ENCODE data around the gene GRIK4. TPM values are rescaled to one million over a fixed set of nuclear protein-coding genes. Genes with fewer than 3 reads are reported as not detected.
A peak's percentile ranks its signal among the peaks of the same experiment; 100 is the strongest.

GRIK4 gene
- polyA plus RNA-seq, 1 of the 3 experiments (the other 2 are of a cell fraction): 0.03 TPM

GRCh38 chr11:120527111-120527761 is 15.7 kb downstream of the GRIK4 start:
- H3K4me3 ChIP-seq (ENCODE audit: low read depth in 2 of 2, low read length in 1 of 2): no peak overlapping the region
- H3K4me1 ChIP-seq (ENCODE audit: control insufficient read depth in 1 of 2, insufficient read depth in 2 of 2, low read depth in 1 of 2, low read length in 1 of 2): peaks cover 0 to 10% of the 10 kb centered on the region in 2 experiments; a peak in 1 of 4 replicates
- H3K27ac ChIP-seq (ENCODE audit: low read depth in 2 of 2, low read length in 1 of 2): peak overlapping the region in 1 of 2 experiments; percentile 59; a peak in 2 of 4 replicates
- no peaks in the 10 kb centered on the region for H3F3A ChIP-seq (replicated peaks; ENCODE audit: insufficient read depth)
- H3K9ac ChIP-seq: no peak overlapping the region
- no peak overlapping the region for H2AFZ ChIP-seq (ENCODE audit: low read depth)
- H3K9me2 ChIP-seq: no peaks in the 10 kb centered on the region
- TF ChIP-seq SIN3A (IDR thresholded peaks at IDR 0.05; ENCODE audit: borderline replicate concordance, low read depth, low read length) (no peak), GABPA (IDR thresholded peaks at IDR 0.05; ENCODE audit: low read depth) (no peak), CHD2 (IDR thresholded peaks at IDR 0.05; ENCODE audit: low read length, partially characterized antibody) (no peak), PBX3 (IDR thresholded peaks at IDR 0.05) (no peak), GATA2 (CRISPR knock-in tag; IDR thresholded peaks at IDR 0.05) (no peak), RFX5 (IDR thresholded peaks at IDR 0.05; ENCODE audit: low read length) (no peak), MXI1 (IDR thresholded peaks at IDR 0.05; ENCODE audit: low read depth, low read length) (no peak), POLR2AphosphoS5 (IDR thresholded peaks at IDR 0.05; ENCODE audit: low read depth, low read length) (no peak), FOSL2 (IDR thresholded peaks at IDR 0.05; ENCODE audit: borderline replicate concordance, low read depth) (no peak), EZH2phosphoT487 (IDR thresholded peaks at IDR 0.05; ENCODE audit: borderline replicate concordance, low read depth) (no peak), EP300 (IDR thresholded peaks at IDR 0.05; ENCODE audit: borderline replicate concordance in 1 of 2, low read depth in 1 of 2, low read length in 1 of 2) (peak in 1 of 2 experiments; percentile 58; a peak in 2 of 4 replicates), SMC3 (IDR thresholded peaks at IDR 0.05; ENCODE audit: low read depth, low read length) (no peak), RAD21 (IDR thresholded peaks at IDR 0.05; ENCODE audit: low read length) (peak; percentile 22), RCOR1 (IDR thresholded peaks at IDR 0.05; ENCODE audit: low read length) (peak; percentile 50), USF1 (IDR thresholded peaks at IDR 0.05; ENCODE audit: borderline replicate concordance, low read depth) (no peak), TCF12 (IDR thresholded peaks at IDR 0.05) (no peak), MAX (IDR thresholded peaks at IDR 0.05; ENCODE audit: low read depth) (no peak)
- no peaks in the 10 kb centered on the region for H3K79me2 ChIP-seq (ENCODE audit: insufficient read depth)
- peak; percentile 90 for DNase-seq
- 37% methylated on average over 4 of the region's 16 CpGs for WGBS (ENCODE audit: low lambda C conversion rate)
- POLR2A ChIA-PET: interaction anchor here (0.7 to 1.8 kb wide), 3 partner anchors 10 to 497 kb away, joined by 3 to 6 read pairs (median 4); no protein-coding TSS in a partner anchor
- no peaks in the 10 kb centered on the region for H3K36me3 ChIP-seq (replicated peaks in 1 of 2; ENCODE audit: control insufficient read depth in 1 of 2, insufficient read depth in 2 of 2, low read length in 1 of 2)
- no peaks in the 10 kb centered on the region for H3K9me3 ChIP-seq
- CTCF ChIA-PET: interaction anchor here (0.6 to 8.0 kb wide), 16 partner anchors 10 to 627 kb away, joined by 3 to 56 read pairs (median 4); partner anchors contain the start of gene GRIK4
- no peak overlapping the region for H3K4me2 ChIP-seq
- H3K27me3 ChIP-seq (ENCODE audit: insufficient read depth): peaks cover 10% of the 10 kb centered on the region
- H4K20me1 ChIP-seq (ENCODE audit: insufficient read depth): no peaks in the 10 kb centered on the region

All from SK-N-SH (cell line).